CD14-positive monocyte (primary cell): ENCODE data around the gene TJP2. TPM values are rescaled to one million over a fixed set of nuclear protein-coding genes. Genes with fewer than 3 reads are reported as not detected.
A peak's percentile ranks its signal among the peaks of the same experiment; 100 is the strongest.

ENCODE experiments used
- DNase-seq, 3 donors: peaks; one replicate each; pipeline ENCODE4 v3.0.0-alpha.2; 2011 to 2022
- H2AFZ ChIP-seq: 2 replicates; pipeline ENCODE4 v1.6.0; 2012; ENCODE audit warnings: mild to moderate bottlenecking, low read depth, low read length, inconsistent platforms; ENCODE audit not compliant: insufficient read depth, poor library complexity, severe bottlenecking
- H3K27ac ChIP-seq, 2 donors: 1 replicate in 1 of 2; 2 replicates in 1 of 2; pipeline ENCODE4 v1.5.1; 2012 to 2013; ENCODE audit warnings: low read length in 2 of 2, control low read depth in 1 of 2, inconsistent platforms in 1 of 2, low read depth in 1 of 2, mild to moderate bottlenecking in 1 of 2
- H3K27me3 ChIP-seq, 2 donors: one replicate each; pipeline versions ENCODE4 v1.6.0 to v1.6.1; 2011 to 2013; ENCODE audit warnings: low read length in 2 of 2; ENCODE audit not compliant: control insufficient read depth in 2 of 2, insufficient read depth in 2 of 2
- H3K36me3 ChIP-seq, 2 donors: replicated peaks in 1 of 2; 1 replicate in 1 of 2; 2 replicates in 1 of 2; pipeline versions ENCODE4 v1.5.1 to v1.6.1; 2012 to 2013; ENCODE audit warnings: low read length in 2 of 2, control low read depth in 1 of 2, inconsistent platforms in 1 of 2, mild to moderate bottlenecking in 1 of 2; ENCODE audit not compliant: insufficient read depth in 2 of 2, control insufficient read depth in 1 of 2
- H3K4me1 ChIP-seq, 2 donors: 1 replicate in 1 of 2; 2 replicates in 1 of 2; pipeline versions ENCODE4 v1.5.1 to v1.6.1; 2012 to 2013; ENCODE audit warnings: low read length in 2 of 2, control low read depth in 1 of 2, inconsistent platforms in 1 of 2, mild to moderate bottlenecking in 1 of 2, moderate library complexity in 1 of 2; ENCODE audit not compliant: insufficient read depth in 2 of 2, control insufficient read depth in 1 of 2
- H3K4me2 ChIP-seq: replicated peaks from 2 replicates; pipeline ENCODE3; 2012; ENCODE audit warnings: low read length, moderate library complexity, mild to moderate bottlenecking; ENCODE audit not compliant: poor library complexity, severe bottlenecking; ENCODE audit errors: extremely low read depth
- H3K4me3 ChIP-seq, 3 experiments: fragments of 200-600 bp in 1 of 3; sonication (generic) in 1 of 3; replicated peaks in 1 of 3; 1 replicate in 2 of 3; 2 replicates in 1 of 3; pipeline ENCODE4 v1.5.1; 2011 to 2013; ENCODE audit warnings: low read length in 3 of 3, mild to moderate bottlenecking in 3 of 3, control low read depth in 2 of 3, low read depth in 2 of 3, inconsistent platforms in 1 of 3, moderate library complexity in 1 of 3
- H3K79me2 ChIP-seq: 2 replicates; pipeline ENCODE4 v1.6.0; 2012; ENCODE audit warnings: mild to moderate bottlenecking, control low read depth, inconsistent platforms, low read length, moderate library complexity; ENCODE audit not compliant: insufficient read depth
- H3K9ac ChIP-seq: 2 replicates; pipeline ENCODE4 v1.6.0; 2017; ENCODE audit warnings: low read length, mild to moderate bottlenecking; ENCODE audit not compliant: insufficient read depth, poor library complexity, severe bottlenecking
- H3K9me3 ChIP-seq, 2 donors: replicated peaks in 1 of 2; 1 replicate in 1 of 2; 2 replicates in 1 of 2; pipeline versions ENCODE4 v1.5.1 to v1.6.1; 2012 to 2013; ENCODE audit warnings: low read length in 2 of 2, control low read depth in 1 of 2; ENCODE audit not compliant: control insufficient read depth in 1 of 2, insufficient read depth in 1 of 2
- H4K20me1 ChIP-seq: 2 replicates; pipeline ENCODE4 v1.6.0; 2012; ENCODE audit warnings: mild to moderate bottlenecking, low read length, control low read depth, moderate library complexity; ENCODE audit not compliant: insufficient read depth
- H3K27ac Mint-ChIP-seq, 7 donors: one replicate each; pipeline ENCODE4 v1.8.0; 2020; ENCODE audit warnings: mild to moderate bottlenecking in 7 of 7, mixed read lengths in 7 of 7, moderate library complexity in 6 of 7, inconsistent platforms in 2 of 7
- H3K27me3 Mint-ChIP-seq, 3 donors: one replicate each; pipeline ENCODE4 v1.8.0; 2021 to 2022; ENCODE audit warnings: low read depth in 3 of 3, mild to moderate bottlenecking in 3 of 3, mixed read lengths in 3 of 3, moderate library complexity in 3 of 3, inconsistent platforms in 1 of 3
- H3K36me3 Mint-ChIP-seq, 2 donors: one replicate each; pipeline ENCODE4 v1.8.0; 2020; ENCODE audit warnings: mixed read lengths in 2 of 2, inconsistent platforms in 1 of 2, mild to moderate bottlenecking in 1 of 2
- H3K4me1 Mint-ChIP-seq: one replicate; pipeline ENCODE4 v1.8.0; 2020; ENCODE audit warnings: mild to moderate bottlenecking, mixed read lengths
- H3K4me3 Mint-ChIP-seq, 2 donors: one replicate each; pipeline ENCODE4 v1.8.0; 2020; ENCODE audit warnings: mild to moderate bottlenecking in 2 of 2, mixed read lengths in 2 of 2, moderate library complexity in 1 of 2
- H3K9me3 Mint-ChIP-seq, 7 donors: one replicate each; pipeline ENCODE4 v1.8.0; 2020 to 2022; ENCODE audit warnings: mixed read lengths in 7 of 7, mild to moderate bottlenecking in 6 of 7, moderate library complexity in 6 of 7, inconsistent platforms in 2 of 7
- CTCF ChIP-seq: fragments of 200-600 bp; IDR thresholded peaks from one replicate; pipeline ENCODE4 v1.8.0; 2022; ENCODE audit warnings: antibody characterized with exemption, mild to moderate bottlenecking
- WGBS: methylation state at CpG from one replicate; pipeline ENCODE4 v1.1.5; 2013; ENCODE audit warnings: missing lambda C conversion rate; ENCODE audit not compliant: insufficient coverage; 5-methylcytosine and 5-hydroxymethylcytosine counted together
- intact Hi-C, 2 donors: fragments of 100-400 bp; cut with micrococcal nuclease; formaldehyde crosslinking; loops; one replicate each; pipeline versions ENCODE4 v1.15.0 to v1.15.1; 2023
- polyA minus RNA-seq: library from RNA; depleted of rRNA, polyadenylated mRNA; stranded (reverse); fragments of >200 nt; gene quantifications from 2 replicates; pipeline ENCODE4 v1.2.3, GENCODE V29; 2012
- polyA plus RNA-seq, 3 donors: library from polyadenylated mRNA; depleted of rRNA in 1 of 3; unstranded in 2 of 3; stranded (reverse) in 1 of 3; fragments of 300-500 nt in 2 of 3; fragments of >200 nt in 1 of 3; fragmentation: Illumina TruSeq in 2 of 3; gene quantifications; 1 replicate in 2 of 3; 2 replicates in 1 of 3; pipeline ENCODE4 v1.2.3, GENCODE V29; 2012 to 2021
- total RNA-seq, 12 experiments: library from RNA in 1 of 12; stranded (reverse) in 1 of 12; fragments of 120-200 nt in 1 of 12; gene quantifications; one replicate each; pipeline ENCODE4 v1.2.4 and lab custom pipeline; 2013 to 2026; ENCODE audit warnings: mixed read lengths in 6 of 12, inconsistent platforms in 1 of 12

TJP2 gene
- total RNA-seq (2013) = 27.4 TPM
- polyA plus RNA-seq (10 to 100 TPM in 2 of 3 donors, 1 to 10 TPM in 1; 8.0 to 17.8 (median 13.8) TPM), polyA minus RNA-seq (12.9 and 20.7 TPM in 2 replicates), total RNA-seq (lab: John Stamatoyannopoulos, UW) (2.9 to 23.9 (median 7.7) reads per million in 11 experiments)

- peak within 1 kb of the TSS; percentile 95 to 97 for H3K4me3 Mint-ChIP-seq
- Histone ChIP-seq H2AFZ (peak within 1 kb of the TSS; percentile 81), H4K20me1 (no peaks in the 10 kb centered on the region), H3K4me1 (peaks cover 48 to 60% of the 10 kb centered on the region in 2 donors), H3K4me2 (peak within 1 kb of the TSS; percentile 91), H3K36me3 (no peaks in the 10 kb centered on the region), H3K79me2 (peaks cover 18% of the 10 kb centered on the region), H3K4me3 (peak within 1 kb of the TSS; percentile 73 to 82 (median 73)), H3K27me3 (no peaks in the 10 kb centered on the region), H3K27ac (peak within 1 kb of the TSS; percentile 53 to 84), H3K9ac (peak within 1 kb of the TSS; percentile 80), H3K9me3 (no peaks in the 10 kb centered on the region)
- H3K4me1 Mint-ChIP-seq = peaks cover 63% of the 10 kb centered on the region
- peak; percentile 36 to 79 (median 60) for DNase-seq
- peak within 1 kb of the TSS; percentile 59 to 93 (median 85) for H3K27ac Mint-ChIP-seq
- peaks cover 0 to 8% of the 10 kb centered on the region in 2 donors for H3K36me3 Mint-ChIP-seq
- peaks cover 4 to 16% (median 15%) of the 10 kb centered on the region in 3 donors for H3K27me3 Mint-ChIP-seq
- under 1% methylated on average over 90 of the region's 93 CpGs for WGBS
- TF ChIP-seq CTCF = no peak
- intact Hi-C loops = no loop called here
- peaks cover 0 to 2% (median 0%) of the 10 kb centered on the region in 7 donors for H3K9me3 Mint-ChIP-seq
Measured at GRCh38 chr9:69173891-69174615, at the start of gene TJP2. Gene TJP2, plus strand, starts transcription at chr9:69174277. Its CDS starts 96 bp downstream, at chr9:69174373.

GRCh38 chr9:69130456-69131441 is 43.3 kb upstream of the TJP2 start:
- Histone ChIP-seq H2AFZ (no peak overlapping the region), H3K4me3 (no peak overlapping the region), H3K4me1 (no peaks in the 10 kb centered on the region), H4K20me1 (no peaks in the 10 kb centered on the region), H3K4me2 (no peak overlapping the region), H3K36me3 (no peaks in the 10 kb centered on the region), H3K9ac (no peak overlapping the region), H3K27me3 (no peaks in the 10 kb centered on the region), H3K27ac (no peak overlapping the region), H3K9me3 (no peaks in the 10 kb centered on the region), H3K79me2 (no peaks in the 10 kb centered on the region)
- H3K36me3 Mint-ChIP-seq = no peaks in the 10 kb centered on the region
- no peaks in the 10 kb centered on the region for H3K9me3 Mint-ChIP-seq
- no peak for TF ChIP-seq CTCF
- no peak overlapping the region for H3K27ac Mint-ChIP-seq
- H3K4me3 Mint-ChIP-seq = no peak overlapping the region
- H3K27me3 Mint-ChIP-seq = peaks cover 0 to 2% (median 0%) of the 10 kb centered on the region in 3 donors
- WGBS = 80% methylated on average over 12 of the region's 16 CpGs
- H3K4me1 Mint-ChIP-seq = no peaks in the 10 kb centered on the region
- DNase-seq = no peak
- intact Hi-C loops = no loop called here
